Endothelial cell of hepatic sinusoid (primary cell): Measurements from ENCODE around the gene OR52E2.

ENCODE experiments used
- in situ Hi-C: cut with HindIII; loops from 2 replicates; pipeline ENCODE4 v1.10.0; 2017; ENCODE audit warnings: low sequenced_read_pairs

The OR52E2 gene

GRCh38 chr11:5021996-5022395 is 37.4 kb downstream of the OR52E2 start:
- in situ Hi-C loops, result no loop called here

GRCh38 chr11:5013012-5013411 is 46.4 kb downstream of the OR52E2 start:
- in situ Hi-C loops, result no loop called here

DNA sequence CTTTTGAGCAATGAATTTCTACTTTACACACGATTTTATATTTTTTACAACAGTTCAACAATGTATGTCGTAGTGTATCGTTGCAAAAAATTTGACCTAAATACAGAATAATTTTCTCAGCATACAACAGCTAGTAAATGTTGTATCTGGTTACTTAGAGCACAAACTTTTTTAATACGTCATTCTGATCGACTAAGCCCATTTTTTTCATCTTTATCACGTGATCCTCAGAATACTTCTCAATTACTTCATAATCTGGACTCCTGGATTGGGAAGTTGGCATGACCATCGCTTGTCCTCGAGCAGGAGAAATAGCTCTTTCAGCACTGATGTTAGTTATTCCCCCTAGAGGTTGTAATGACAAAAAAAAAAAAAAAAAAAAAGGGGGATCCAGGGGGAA is 48.2 kb downstream of the OR52E2 start:
- in situ Hi-C loops, result no loop called here
